Stimulated activated CD4-positive, alpha-beta T cell treated with anti-CD3 and anti-CD28 coated beads, Interleukin-1b, Interleukin-23, amount 100 ng/mL, for 48 hours (primary cell): ENCODE results near the gene PLK3.
"Not testable (repeated sequence)": the region's sequence is repeated elsewhere in the genome, so short reads cannot be mapped to it uniquely, and the experiment has no call there.

Experiments
- DNase-seq: peaks from one replicate; pipeline ENCODE4 v3.0.0-alpha.2; 2020

The PLK3 gene

DNA sequence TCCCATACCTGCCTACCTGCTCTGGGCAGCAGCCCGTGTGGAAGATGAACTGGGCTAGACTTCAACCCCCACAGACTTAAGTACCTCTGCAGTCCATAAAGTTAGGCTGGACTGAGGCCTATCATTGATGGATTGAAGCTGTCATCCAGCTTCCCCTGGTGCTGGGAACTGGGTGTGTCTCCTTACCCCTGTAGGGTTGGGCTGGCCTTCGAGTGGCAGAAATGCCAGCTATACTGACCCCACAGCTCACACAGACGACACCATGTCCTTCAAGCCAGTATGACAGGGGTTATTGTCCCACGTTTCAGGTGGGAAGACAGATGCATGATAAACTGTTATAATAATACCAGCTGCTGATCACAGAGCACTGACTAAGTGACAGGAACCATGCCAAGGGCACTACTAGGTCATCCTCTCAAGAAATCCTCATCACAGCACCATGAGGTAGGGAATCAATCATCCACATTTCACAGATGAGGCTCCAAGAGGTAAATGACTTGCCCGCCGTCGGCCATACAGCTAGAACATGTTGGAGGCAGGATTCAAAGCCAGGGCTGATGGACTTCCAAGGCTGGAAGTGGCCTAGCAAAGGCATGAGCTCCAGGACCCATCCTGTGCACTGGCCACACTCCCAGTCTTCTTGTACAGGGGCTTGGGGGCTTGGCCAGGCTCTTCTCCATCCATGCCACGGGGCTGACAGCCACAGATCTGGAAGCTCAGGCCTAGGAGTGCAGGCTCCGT, 11.9 kb upstream of the PLK3 start, which contains the start of gene BEST4:
Gene BEST4 (minus strand): TSS at position 51 of the 741 bp plus-strand sequence. CDS start 465 bp downstream, outside the sequence.
- DNase-seq, result no peak

DNA sequence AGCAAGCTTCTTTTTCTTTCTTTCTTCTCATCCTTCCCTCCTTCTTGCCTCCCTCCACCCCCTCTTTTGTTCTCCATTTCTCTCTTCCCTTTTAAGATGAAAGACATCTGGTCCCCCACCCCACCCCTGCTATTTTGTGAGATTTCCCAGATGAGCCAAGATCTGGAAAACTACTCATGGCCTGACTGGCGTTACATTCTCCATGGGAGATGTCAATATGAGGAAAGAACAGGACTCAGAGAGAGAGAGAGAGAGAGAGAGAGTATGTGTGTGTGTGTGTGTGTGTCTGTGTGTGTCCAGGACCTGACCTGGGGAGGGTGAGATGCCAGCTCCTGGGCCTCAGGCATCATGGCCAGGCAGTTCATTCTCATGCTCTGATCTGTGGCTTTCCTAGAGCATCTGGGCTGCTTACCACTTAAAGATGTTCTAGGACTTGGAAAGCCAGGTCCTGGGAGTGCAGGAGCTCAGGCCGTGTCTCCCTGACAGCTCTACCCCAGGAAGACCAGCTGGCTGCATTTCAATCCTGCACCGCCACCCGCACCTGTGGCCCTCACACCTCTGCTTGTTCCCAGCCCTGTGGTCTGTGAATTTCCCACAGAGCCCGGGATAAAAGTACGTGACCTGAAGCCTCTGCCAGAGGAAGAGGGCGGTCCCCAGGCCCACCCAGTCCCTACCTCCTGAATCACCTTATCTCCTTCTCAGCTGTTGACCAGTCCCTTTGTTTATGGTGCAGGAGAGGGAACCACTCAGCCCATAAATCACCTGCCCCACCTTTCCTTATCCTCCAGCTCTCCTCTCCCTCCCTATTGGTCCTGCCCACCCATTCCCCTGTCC, 9.0 kb upstream of the PLK3 start:
- DNase-seq, result no peak

- no peak for DNase-seq
These were observed 7.3 kb upstream of the PLK3 start for GRCh38 chr1:44792736-44793502.

DNA sequence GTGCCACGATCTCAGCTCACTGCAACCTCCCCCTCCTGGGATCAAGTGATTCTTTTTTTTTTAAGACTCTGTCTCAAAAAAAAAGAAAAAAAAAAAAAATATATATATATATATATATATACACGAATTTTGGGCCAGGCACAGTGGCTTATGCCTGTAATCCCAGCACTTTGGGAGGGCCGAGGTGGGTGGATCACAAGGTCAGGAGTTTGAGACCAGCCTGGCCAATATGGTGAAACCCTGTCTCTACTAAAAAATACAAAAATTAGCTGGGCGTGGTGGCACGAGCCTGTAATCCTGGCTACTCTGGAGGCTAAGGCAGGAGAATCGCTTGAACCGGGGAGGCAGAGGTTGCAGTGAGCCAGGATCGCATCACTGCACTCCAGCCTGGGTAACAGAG, 2.3 kb upstream of the PLK3 start:
- DNase-seq, result not testable (repeated sequence)

DNA sequence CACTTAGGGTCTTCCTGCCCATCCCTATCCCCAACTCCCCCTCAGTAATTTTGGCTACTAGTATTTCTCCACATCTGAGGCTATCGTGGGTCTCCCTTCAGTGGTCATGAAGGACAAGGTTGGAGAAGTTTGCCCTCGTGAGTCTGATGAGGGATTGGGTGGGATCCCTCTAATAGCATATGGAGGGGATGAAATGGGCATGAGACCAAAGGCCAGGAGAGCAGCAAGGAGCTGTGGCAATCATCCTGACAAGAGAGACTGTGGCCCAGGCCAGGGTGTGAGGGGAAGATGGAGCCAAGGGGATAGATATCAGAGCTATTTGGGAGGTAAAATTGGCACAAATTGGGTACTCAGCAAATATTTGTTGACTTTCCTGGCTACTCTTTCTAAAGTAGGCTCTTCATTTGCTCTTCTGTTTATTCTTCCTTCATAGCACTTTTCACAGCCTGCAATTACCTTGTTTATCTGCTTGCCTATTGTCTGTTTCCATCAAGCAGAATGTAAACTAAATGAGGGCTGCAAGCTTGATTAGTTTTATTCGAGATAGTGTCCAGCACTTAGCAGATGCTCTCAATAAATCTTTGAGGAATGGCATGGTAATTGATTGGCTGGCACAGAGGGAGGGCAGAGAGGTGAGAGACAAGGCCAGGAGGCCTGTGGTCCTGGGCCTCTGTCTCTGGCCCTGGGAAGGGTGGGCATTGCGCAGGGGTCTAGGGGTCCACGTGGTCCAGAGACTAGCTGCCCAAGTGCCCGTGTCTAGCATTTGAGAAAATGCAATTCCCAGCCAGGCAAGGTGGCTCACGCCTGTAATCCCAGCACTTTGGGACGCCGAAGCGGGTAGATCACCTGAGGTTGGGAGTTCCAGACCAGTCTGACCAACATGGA, 1.5 kb upstream of the PLK3 start:
- DNase-seq, result no peak

GRCh38 chr1:44801491-44802305, 1.5 kb downstream of the PLK3 start:
- peak; percentile 53 for DNase-seq

GRCh38 chr1:44802306-44803061, 2.3 kb downstream of the PLK3 start:
- DNase-seq, result no peak

DNA sequence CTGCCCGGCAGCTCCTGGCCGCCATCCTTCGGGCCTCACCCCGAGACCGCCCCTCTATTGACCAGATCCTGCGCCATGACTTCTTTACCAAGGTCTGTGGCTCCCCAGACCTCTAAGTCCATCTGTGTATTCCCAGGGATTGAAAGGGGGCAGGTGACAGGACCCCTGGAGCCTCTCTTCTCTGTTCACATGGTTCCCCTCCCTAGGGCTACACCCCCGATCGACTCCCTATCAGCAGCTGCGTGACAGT, 2.8 kb downstream of the PLK3 start:
- DNase-seq, result no peak

DNA sequence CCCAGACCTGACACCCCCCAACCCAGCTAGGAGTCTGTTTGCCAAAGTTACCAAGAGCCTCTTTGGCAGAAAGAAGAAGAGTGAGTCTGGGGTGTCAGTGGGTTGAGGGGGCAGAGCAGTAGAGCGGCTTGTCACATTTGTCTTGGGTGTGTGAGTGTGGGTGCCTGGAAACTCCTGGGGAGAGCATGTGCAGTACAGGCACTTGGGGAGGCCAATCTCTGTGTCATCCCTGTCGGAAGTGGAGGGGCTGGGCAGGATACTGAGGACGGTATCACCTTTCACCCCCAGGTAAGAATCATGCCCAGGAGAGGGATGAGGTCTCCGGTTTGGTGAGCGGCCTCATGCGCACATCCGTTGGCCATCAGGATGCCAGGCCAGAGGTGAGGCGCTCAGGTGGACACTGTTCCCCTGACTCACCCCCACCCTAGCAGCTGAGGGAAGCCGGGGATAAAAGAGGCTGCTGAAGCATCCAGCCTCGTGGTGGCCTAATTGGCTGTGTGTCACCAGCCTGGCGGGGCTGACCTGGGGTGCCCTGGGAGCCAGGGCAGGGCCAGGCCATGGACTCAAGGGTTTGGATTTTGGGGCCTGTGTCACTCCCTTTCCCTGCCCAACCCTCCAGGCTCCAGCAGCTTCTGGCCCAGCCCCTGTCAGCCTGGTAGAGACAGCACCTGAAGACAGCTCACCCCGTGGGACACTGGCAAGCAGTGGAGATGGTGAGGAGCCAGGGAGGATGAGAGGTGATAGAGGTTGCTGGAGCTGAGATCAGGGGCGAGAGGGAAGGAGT, 3.3 kb downstream of the PLK3 start:
- no peak for DNase-seq

- DNase-seq, result no peak
These were observed 5.3 kb downstream of the PLK3 start for GRCh38 chr1:44805311-44806024.

DNA sequence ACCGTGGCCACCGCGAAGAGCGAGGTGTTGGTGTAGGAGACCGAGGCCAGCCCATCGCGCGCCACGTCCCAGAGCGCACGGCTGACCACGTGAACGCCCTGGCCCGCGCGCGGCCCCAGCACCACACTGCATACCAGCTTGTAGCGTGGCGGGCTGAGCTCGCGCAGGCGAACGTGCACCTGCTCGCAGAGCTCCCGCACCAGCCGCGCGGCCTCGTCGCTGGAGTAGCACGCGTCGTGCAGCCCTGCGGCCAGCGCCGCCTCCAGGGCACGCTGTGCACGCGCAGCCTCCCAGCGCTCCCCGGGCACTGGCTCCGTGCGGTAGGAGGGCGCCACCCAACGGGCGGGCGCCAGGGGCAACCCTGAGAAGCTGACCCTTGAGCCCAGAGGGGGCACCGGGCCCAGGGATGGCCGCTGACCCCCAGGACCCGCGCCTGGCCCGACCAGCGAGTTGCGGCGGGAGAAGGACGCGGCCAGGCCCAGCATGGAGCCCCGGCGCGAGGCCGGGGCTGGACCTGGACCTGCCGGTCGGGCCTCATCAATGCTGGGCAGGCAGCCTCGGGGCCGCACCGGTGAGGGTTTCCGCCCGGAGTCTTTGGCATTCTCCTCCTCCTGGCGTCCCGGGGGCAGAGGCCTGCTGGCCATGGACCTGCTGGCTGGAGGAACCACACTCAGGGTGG, 6.0 kb downstream of the PLK3 start:
- DNase-seq, result no peak

DNA sequence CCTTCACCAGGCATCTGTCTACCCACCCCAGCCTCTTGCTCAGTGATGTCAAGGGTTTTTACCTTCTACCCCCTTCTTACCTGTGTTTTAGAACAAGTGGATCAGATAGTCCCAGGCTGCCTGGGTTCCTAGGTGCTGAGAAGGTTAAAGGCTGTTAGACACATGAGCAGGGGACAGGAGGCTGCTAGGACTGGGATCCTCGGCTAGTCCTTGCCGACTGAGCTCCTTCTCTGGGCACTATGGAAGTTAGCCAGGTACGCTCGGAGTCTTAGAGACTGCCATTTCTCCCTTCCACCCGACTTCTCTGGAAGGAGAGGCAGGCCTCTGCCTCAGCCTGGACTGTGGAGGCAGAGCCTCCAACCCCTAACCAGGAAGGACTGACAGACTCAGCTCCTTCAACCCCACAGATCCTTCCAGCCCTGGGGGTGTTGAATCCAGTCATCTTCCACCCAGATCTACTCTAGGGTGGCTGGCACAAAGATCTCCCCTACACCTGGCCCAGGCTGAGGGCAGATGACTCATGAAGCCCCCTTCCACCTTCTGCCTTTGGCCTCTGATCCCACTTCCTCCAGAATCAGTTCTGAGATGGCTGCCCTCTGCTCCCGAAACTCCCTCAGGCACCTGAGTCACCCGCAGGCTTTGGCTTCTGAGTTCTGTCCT, 6.7 kb downstream of the PLK3 start, which contains the start of gene DYNLT4:
Gene DYNLT4 (minus strand): TSS at position 648 of the 660 bp plus-strand sequence. CDS start 683 bp downstream, outside the sequence.
- no peak for DNase-seq

- DNase-seq, result peak; percentile 94
These were observed 7.3 kb downstream of the PLK3 start for GRCh38 chr1:44807364-44808062.

- peak; percentile 86 for DNase-seq
These were observed 8.1 kb downstream of the PLK3 start, which contains the start of gene BTBD19 for GRCh38 chr1:44808063-44808937. Gene BTBD19 (plus strand): TSS chr1:44808523. CDS start chr1:44808821, 298 bp downstream.

DNA sequence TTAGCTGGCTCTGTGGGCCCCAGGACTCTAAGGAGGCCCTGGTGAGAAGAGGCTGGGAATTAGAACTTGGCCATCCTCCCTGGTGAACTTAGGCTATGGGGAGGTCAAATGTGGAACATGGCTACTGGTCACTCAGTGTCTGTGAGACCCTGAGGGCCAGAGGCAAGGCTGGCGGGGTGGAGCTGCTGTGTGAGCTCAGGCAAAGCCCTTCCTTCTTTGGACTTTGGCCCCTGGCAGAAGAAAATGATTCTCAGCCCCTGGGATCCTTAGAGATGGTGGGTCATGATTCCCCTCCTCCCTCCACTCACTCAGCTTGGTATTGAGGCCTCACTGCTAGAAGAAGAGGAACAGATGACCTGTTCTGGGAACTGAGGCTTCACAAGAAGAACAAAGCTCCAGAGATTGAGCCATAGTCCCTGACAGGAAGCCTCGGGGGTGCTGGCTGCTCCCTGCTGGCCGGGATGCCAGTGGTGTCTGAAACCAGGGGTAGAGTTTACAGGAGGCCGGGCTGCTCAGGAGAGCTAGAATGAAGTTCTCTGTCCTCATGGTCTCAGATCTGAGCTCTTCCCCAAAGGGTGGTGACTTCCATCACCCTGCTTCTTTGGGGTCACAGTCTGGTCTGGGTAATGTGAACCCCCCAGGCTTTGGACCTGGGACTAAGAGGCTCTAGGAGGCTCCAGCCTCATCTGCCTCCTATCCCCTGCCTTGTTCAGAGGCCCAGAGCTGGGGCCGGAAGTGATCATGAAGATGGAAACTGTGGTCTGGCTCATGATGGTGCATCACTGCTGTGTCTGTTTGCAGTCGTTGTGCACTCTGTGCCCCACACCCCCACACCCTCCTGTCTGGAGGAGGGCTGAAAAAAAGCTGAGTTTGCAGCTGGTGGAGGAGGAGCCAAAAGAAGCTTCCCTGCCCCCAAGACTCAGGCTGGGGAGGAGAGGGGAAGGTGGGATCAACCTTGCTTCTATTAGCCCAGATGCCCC, 9.1 kb downstream of the PLK3 start:
- DNase-seq, result peak; percentile 93
